K562 (cell line): ENCODE results near the gene BANK1. TPM values are rescaled to one million over a fixed set of nuclear protein-coding genes. Genes with fewer than 3 reads are reported as not detected.

Source experiments
- ATAC-seq: fragments of 200-7000 bp; cut with Tn5 transposase; 3 replicates; pipeline ENCODE4 v1.9.1; 2020; ENCODE audit warnings: moderate library complexity
- BruUV-seq: library from RNA; stranded (reverse); fragments of 400-500 nt; replicated peaks from 2 replicates; lab custom pipeline; 2021; lab: Mats Ljungman, UMichigan
- CTCF ChIA-PET: fragments of 300-600 bp; formaldehyde crosslinking; extraction: SDS; loops from one replicate; lab custom pipeline; 2021; ENCODE audit warnings: low intra/inter-chr PET ratio; lab: Yijun Ruan, JAX
- POLR2A ChIA-PET: fragments of 300-600, 350-650 bp; sonication (Branson Sonifier 250); formaldehyde crosslinking; extraction: SDS; loops from one replicate; lab custom pipeline; 2021; ENCODE audit warnings: antibody characterized with exemption, inconsistent platforms; lab: Yijun Ruan, JAX
- DNase-seq, 4 experiments: peaks; one replicate each; pipeline versions ENCODE4 v3.0.0 to v3.0.0-alpha.2; 2011 to 2018; ENCODE audit warnings: low spot score in 3 of 4, mixed read lengths in 3 of 4; ENCODE audit errors: extremely low read depth in 1 of 4
- FAIRE-seq: peaks from 2 replicates; lab custom pipeline; 2011; peaks lifted over from hg19 to GRCh38; lab: Jason Lieb, UNC
- H2AFZ ChIP-seq: 2 replicates; pipeline ENCODE4 v1.6.0; 2011; ENCODE audit warnings: low read depth, low read length, control low read depth, inconsistent platforms
- H3K27ac ChIP-seq: fragments of 200-600 bp; 3 replicates; pipeline ENCODE4 v1.8.0; 2011; ENCODE audit warnings: low read depth, mild to moderate bottlenecking, control low read depth, inconsistent platforms, low read length, moderate library complexity, mixed read lengths; ENCODE audit errors: extremely low read depth
- H3K27me3 ChIP-seq, 2 experiments: fragments of 300-600 bp in 1 of 2; 2 replicates in 1 of 2; 3 replicates in 1 of 2; pipeline versions ENCODE4 v1.6.0 to v1.8.0; 2011; ENCODE audit warnings: inconsistent platforms in 2 of 2, low read length in 2 of 2, mild to moderate bottlenecking in 1 of 2, mixed read lengths in 1 of 2, moderate library complexity in 1 of 2; ENCODE audit not compliant: control insufficient read depth in 2 of 2, insufficient read depth in 2 of 2
- H3K36me3 ChIP-seq: fragments of 300-600 bp; 3 replicates; pipeline ENCODE4 v1.8.0; 2011; ENCODE audit warnings: mild to moderate bottlenecking, low read length, inconsistent platforms; ENCODE audit not compliant: control insufficient read depth, insufficient read depth
- H3K4me1 ChIP-seq, 2 experiments: fragments of 200-600 bp in 1 of 2; replicated peaks in 1 of 2; 2 replicates in 1 of 2; 3 replicates in 1 of 2; pipeline versions ENCODE4 v1.5.1 to v1.8.0; 2011; ENCODE audit warnings: inconsistent platforms in 2 of 2, low read length in 2 of 2, mild to moderate bottlenecking in 1 of 2, mixed read lengths in 1 of 2, moderate library complexity in 1 of 2; ENCODE audit not compliant: control insufficient read depth in 2 of 2, insufficient read depth in 2 of 2
- H3K4me2 ChIP-seq: 2 replicates; pipeline ENCODE4 v1.6.1; 2011; ENCODE audit warnings: low read length, control low read depth, inconsistent platforms, mixed read lengths; ENCODE audit not compliant: insufficient read depth
- H3K4me3 ChIP-seq: fragments of 200-600 bp; sonication (generic), shearing (Covaris generic); 2 replicates; pipeline ENCODE4 v1.5.1; 2016; ENCODE audit warnings: control low read depth, inconsistent platforms
- H3K79me2 ChIP-seq: fragments of 200-600 bp; 3 replicates; pipeline ENCODE4 v1.8.0; 2011; ENCODE audit warnings: low read length, inconsistent platforms; ENCODE audit not compliant: control insufficient read depth, insufficient read depth
- H3K9ac ChIP-seq, 2 experiments: 2 replicates each; pipeline versions ENCODE4 v1.6.0 to v1.6.1; 2011; ENCODE audit warnings: low read depth in 2 of 2, low read length in 2 of 2, control low read depth in 1 of 2, inconsistent platforms in 1 of 2, mild to moderate bottlenecking in 1 of 2, mixed read lengths in 1 of 2; ENCODE audit not compliant: insufficient read depth in 1 of 2
- H3K9me1 ChIP-seq: one replicate; pipeline ENCODE4 v1.6.0; 2011; ENCODE audit warnings: inconsistent platforms, mild to moderate bottlenecking, low read length, moderate library complexity; ENCODE audit not compliant: control insufficient read depth, insufficient read depth
- H3K9me3 ChIP-seq: replicated peaks from 2 replicates; pipeline ENCODE4 v1.5.1; 2011; ENCODE audit warnings: low read depth, low read length, inconsistent platforms; ENCODE audit not compliant: control insufficient read depth, insufficient read depth
- H4K20me1 ChIP-seq: replicated peaks from 2 replicates; pipeline ENCODE4 v1.6.1; 2011; ENCODE audit warnings: low read length, inconsistent platforms, mixed read lengths; ENCODE audit not compliant: control insufficient read depth, insufficient read depth
- ARID2 ChIP-seq: fragments of 450-650 bp; IDR thresholded peaks from 2 replicates; pipeline ENCODE4 v1.6.1; 2017; ENCODE audit warnings: antibody characterized with exemption, mild to moderate bottlenecking
- CBX1 ChIP-seq: sonication (generic); IDR thresholded peaks from 2 replicates; pipeline ENCODE4 v1.6.1; 2016; ENCODE audit warnings: antibody characterized with exemption, low read depth, mild to moderate bottlenecking
- KDM1A ChIP-seq, 2 experiments: fragments of 450-650 bp; IDR thresholded peaks; 2 replicates each; pipeline ENCODE4 v1.6.1; 2016; ENCODE audit warnings: mild to moderate bottlenecking in 2 of 2
- TARDBP ChIP-seq: fragments of 450-650 bp; IDR thresholded peaks from 2 replicates; pipeline ENCODE4 v1.6.1; 2016
- ZMIZ1 ChIP-seq, 2 experiments: fragments of 150-350 bp in 1 of 2; IDR thresholded peaks; 2 replicates each; pipeline ENCODE4 v1.6.1; 2012 to 2016; ENCODE audit warnings: low read depth in 2 of 2, low read length in 2 of 2, mild to moderate bottlenecking in 1 of 2, moderate library complexity in 1 of 2
- WGBS: fragments of 100-300 bp; shearing (Covaris generic); methylation state at CpG from one replicate; pipeline ENCODE4 v1.1.6; 2016; ENCODE audit warnings: low coverage, mixed read lengths; ENCODE audit not compliant: insufficient coverage; ENCODE audit errors: missing lambda C conversion rate; 5-methylcytosine and 5-hydroxymethylcytosine counted together
- in situ Hi-C: fragments of 300-500 bp; cut with MboI; formaldehyde crosslinking; loops from 4 replicates; pipeline ENCODE4 v1.15.0; 2018; ENCODE audit warnings: inconsistent platforms, mixed read lengths
- intact Hi-C: fragments of 100-400 bp; cut with micrococcal nuclease; formaldehyde crosslinking; loops from 2 replicates; pipeline ENCODE4 v1.14.2; 2022
- polyA plus RNA-seq, 8 experiments: library from polyadenylated mRNA; depleted of rRNA in 4 of 8; stranded (reverse) in 5 of 8; unstranded in 3 of 8; fragments of >200 nt; fragmentation: Nextera tagmentation in 2 of 8; fragmentation: Illumina TruSeq in 1 of 8; extraction: Ambion mirVana in 2 of 8; extraction: Trizol in 1 of 8; gene quantifications; 2 replicates each; pipeline versions ENCODE4 v1.2.1 to v1.2.3, GENCODE V29; 2011 to 2014; ENCODE audit warnings: inconsistent platforms in 1 of 8, missing spikeins in 1 of 8
- total RNA-seq, 7 experiments: library from RNA; depleted of rRNA in 6 of 7; stranded (reverse); fragments of >200 nt in 6 of 7; fragmentation: Illumina TruSeq in 2 of 7; extraction: Trizol in 2 of 7; gene quantifications; 2 replicates each; pipeline versions ENCODE4 v1.2.1 to v1.2.3, GENCODE V29; 2011 to 2021; ENCODE audit warnings: low replicate concordance in 1 of 7
- TF ChIP-seq, protein P1 (sequence below): fragments of 250-450 bp; sonication (Bioruptor Pico); IDR thresholded peaks from 2 replicates; pipeline ENCODE4 v1.8.0; 2022; ENCODE audit warnings: moderate library complexity, mild to moderate bottlenecking, inconsistent platforms
- TF ChIP-seq, protein P2 (sequence below): fragments of 250-450 bp; sonication (Bioruptor Pico); IDR thresholded peaks from 2 replicates; pipeline ENCODE4 v1.8.0; 2022; ENCODE audit warnings: inconsistent platforms, mild to moderate bottlenecking, moderate library complexity, borderline replicate concordance

Gene BANK1
- total and polyA plus RNA-seq, 9 of the 15 experiments (the other 6 are each of a cell fraction or from before 2014, with no cell fraction given), result not detected

DNA sequence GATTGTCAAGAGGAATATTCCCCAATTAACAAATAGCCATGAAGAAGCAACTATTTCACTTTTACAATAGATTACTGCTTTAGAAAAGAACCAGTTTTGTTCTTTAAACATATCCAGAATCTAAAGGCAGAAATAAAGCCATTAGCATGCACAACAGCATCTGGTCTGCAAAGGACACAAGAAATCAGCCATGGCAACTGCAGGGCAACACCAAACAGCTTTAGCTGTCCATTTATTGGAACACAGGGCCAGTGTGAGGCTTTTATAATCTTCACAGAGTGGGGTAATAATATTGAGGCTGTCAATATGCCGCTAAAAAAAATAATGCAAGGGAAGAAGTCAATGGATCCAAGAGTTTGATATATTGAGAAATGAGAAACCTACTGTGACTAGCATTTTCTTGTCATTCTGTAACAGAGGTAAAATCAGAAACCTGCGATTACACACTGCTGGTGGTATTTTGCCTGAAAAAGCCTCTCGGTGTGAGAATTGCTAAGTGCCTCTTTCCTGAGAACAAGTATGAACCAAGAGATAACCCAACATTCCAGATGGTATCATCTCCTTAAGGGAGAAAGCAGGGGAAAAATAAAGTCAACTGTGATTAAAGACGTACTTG is 2.7 kb upstream of the BANK1 start:
- ChIA-PET CTCF (no interaction called here), POLR2A (no interaction called here)
- Histone ChIP-seq H3K4me1 (peaks cover 0 to 5% of the 10 kb centered on the region in 2 experiments; a peak in 2 of 5 replicates), H3K79me2 (no peaks in the 10 kb centered on the region), H4K20me1 (no peaks in the 10 kb centered on the region), H3K4me3 (no peak overlapping the region), H3K27ac (no peak overlapping the region), H3K4me2 (no peak overlapping the region), H3K27me3 (no peaks in the 10 kb centered on the region), H3K9me1 (no peaks in the 10 kb centered on the region), H2AFZ (no peak overlapping the region), H3K9me3 (no peaks in the 10 kb centered on the region), H3K36me3 (no peaks in the 10 kb centered on the region), H3K9ac (no peak overlapping the region)
- ATAC-seq (no peak), DNase-seq (no peak), FAIRE-seq (no peak)
- in situ Hi-C loops (no loop called here), intact Hi-C loops (no loop called here)
- no TSS peak for BruUV-seq
- WGBS, result 3% methylated on average over 4 of the region's 4 CpGs
- TF ChIP-seq, protein P1, sequence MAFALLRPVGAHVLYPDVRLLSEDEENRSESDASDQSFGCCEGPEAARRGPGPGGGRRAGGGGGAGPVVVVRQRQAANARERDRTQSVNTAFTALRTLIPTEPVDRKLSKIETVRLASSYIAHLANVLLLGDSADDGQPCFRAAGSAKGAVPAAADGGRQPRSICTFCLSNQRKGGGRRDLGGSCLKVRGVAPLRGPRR (CRISPR knock-in tag), result no peak
- TF ChIP-seq KDM1A (IDR thresholded peaks at IDR 0.05) (no peak), TARDBP (no peak), CBX1 (no peak), ZMIZ1 (IDR thresholded peaks at IDR 0.05; ENCODE audit: low read depth in 2 of 2, low read length in 2 of 2) (no peak), ARID2 (no peak)
- TF ChIP-seq, protein P2, sequence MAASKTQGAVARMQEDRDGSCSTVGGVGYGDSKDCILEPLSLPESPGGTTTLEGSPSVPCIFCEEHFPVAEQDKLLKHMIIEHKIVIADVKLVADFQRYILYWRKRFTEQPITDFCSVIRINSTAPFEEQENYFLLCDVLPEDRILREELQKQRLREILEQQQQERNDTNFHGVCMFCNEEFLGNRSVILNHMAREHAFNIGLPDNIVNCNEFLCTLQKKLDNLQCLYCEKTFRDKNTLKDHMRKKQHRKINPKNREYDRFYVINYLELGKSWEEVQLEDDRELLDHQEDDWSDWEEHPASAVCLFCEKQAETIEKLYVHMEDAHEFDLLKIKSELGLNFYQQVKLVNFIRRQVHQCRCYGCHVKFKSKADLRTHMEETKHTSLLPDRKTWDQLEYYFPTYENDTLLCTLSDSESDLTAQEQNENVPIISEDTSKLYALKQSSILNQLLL, result no peak
